ENCODE data around the gene SPATA31D1. TPM values are rescaled to one million over a fixed set of nuclear protein-coding genes. Genes with fewer than 3 reads are reported as not detected.

SPATA31D1 gene
- total and polyA plus RNA-seq, 2 donors (not counting 3 experiments of a cell fraction or from before 2014, with no cell fraction given) = not detected

GRCh38 chr9:81976351-81976750, 12.2 kb upstream of the SPATA31D1 start:
- POLR2A ChIA-PET = no interaction called here
- Histone ChIP-seq H3K9me1 (replicated peaks; ENCODE audit: control insufficient read depth, extremely low read depth, insufficient read depth, low read length) (no peaks in the 10 kb centered on the region), H3K79me2 (ENCODE audit: control insufficient read depth, insufficient read depth, low read length) (no peaks in the 10 kb centered on the region), H3K27me3 (ENCODE audit: control insufficient read depth in 2 of 2, insufficient read depth in 2 of 2, low read length in 2 of 2) (no peaks in the 10 kb centered on the region), H3K9ac (replicated peaks; ENCODE audit: extremely low read depth, insufficient read depth, low read length) (no peak overlapping the region), H3K27ac (ENCODE audit: insufficient read depth, low read depth, low read length) (no peak overlapping the region), H3K36me3 (ENCODE audit: control insufficient read depth in 2 of 2, extremely low read depth in 1 of 2, insufficient read depth in 2 of 2, low read length in 2 of 2) (no peaks in the 10 kb centered on the region), H3K4me3 (replicated peaks in 1 of 3; ENCODE audit: insufficient read depth in 1 of 3, low read depth in 1 of 3, low read length in 3 of 3) (no peak overlapping the region), H3K4me1 (ENCODE audit: control insufficient read depth, extremely low read depth, insufficient read depth, low read length) (no peaks in the 10 kb centered on the region), H3K4me2 (ENCODE audit: insufficient read depth, low read length) (no peak overlapping the region), H4K20me1 (replicated peaks; ENCODE audit: control insufficient read depth, extremely low read depth, insufficient read depth, low read length) (no peaks in the 10 kb centered on the region), H2AFZ (ENCODE audit: low read depth, low read length) (no peak overlapping the region), H3K9me3 (replicated peaks; ENCODE audit: control insufficient read depth, insufficient read depth, low read length) (no peaks in the 10 kb centered on the region)
- CTCF ChIA-PET = no interaction called here
- no TSS peak for BruUV-seq (replicated peaks)
- FAIRE-seq = no peak
- no peak for DNase-seq (ENCODE audit: low read depth, low spot score)
- TF ChIP-seq POLR2AphosphoS5 (IDR thresholded peaks at IDR 0.05; ENCODE audit: insufficient read depth, low read depth, low read length) (no peak), FOS (IDR thresholded peaks at IDR 0.05; ENCODE audit: borderline replicate concordance, insufficient read depth, low read length) (no peak), EZH2 (IDR thresholded peaks at IDR 0.05; ENCODE audit: borderline replicate concordance, low read depth, low read length, severe bottlenecking) (no peak), POLR2A (IDR thresholded peaks at IDR 0.05; ENCODE audit: low read depth, low read length) (no peak), MYC (IDR thresholded peaks at IDR 0.05; ENCODE audit: low read depth, low read length) (no peak), CTCF (IDR thresholded peaks at IDR 0.05; ENCODE audit: extremely low read depth in 1 of 2, insufficient read depth in 1 of 2, low read depth in 1 of 2, low read length in 2 of 2) (no peak), GATA2 (IDR thresholded peaks at IDR 0.05; ENCODE audit: insufficient read depth, insufficient read length, low read depth, low read length) (no peak), JUN (IDR thresholded peaks at IDR 0.05; ENCODE audit: borderline replicate concordance, insufficient read depth, insufficient read length, low read depth) (no peak), MAX (IDR thresholded peaks at IDR 0.05; ENCODE audit: insufficient read depth, insufficient read length) (no peak)
- dilution Hi-C loops (cut with MboI; ENCODE audit: extremely low pct_ligation_motif_present, low sequenced_read_pairs) = no loop called here
- intact Hi-C loops (cut with micrococcal nuclease) = no loop called here

Data from endothelial cell of umbilical vein (primary cell).